Stimulated activated CD8-positive, alpha-beta memory T cell treated with anti-CD3 and anti-CD28 coated beads, Interleukin-12 subunit alpha, Interleukin-12 subunit beta, amount 100 ng/mL, for 24 hours (primary cell): ENCODE measurements around the gene NBEA.

Source experiments
- DNase-seq: peaks from one replicate; pipeline ENCODE4 v3.0.0-alpha.2; 2020; ENCODE audit errors: extremely low read depth

Gene NBEA

GRCh38 chr13:35514061-35514477, 572.0 kb downstream of the NBEA start:
- no peak for DNase-seq

GRCh38 chr13:35514801-35515502, 572.9 kb downstream of the NBEA start:
- no peak for DNase-seq

GRCh38 chr13:35518337-35518946, 576.4 kb downstream of the NBEA start:
- DNase-seq = no peak

- DNase-seq = no peak
These were observed 582.1 kb downstream of the NBEA start for GRCh38 chr13:35524171-35524570.

- no peak for DNase-seq
These were observed 584.5 kb downstream of the NBEA start for GRCh38 chr13:35526577-35526976.

- no peak for DNase-seq
These were observed 585.4 kb downstream of the NBEA start for GRCh38 chr13:35527451-35527850.

- no peak for DNase-seq
These were observed 588.1 kb downstream of the NBEA start for GRCh38 chr13:35530147-35530546.

GRCh38 chr13:35530581-35530980, 588.5 kb downstream of the NBEA start:
- no peak for DNase-seq

GRCh38 chr13:35531526-35531925, 589.5 kb downstream of the NBEA start:
- no peak for DNase-seq

GRCh38 chr13:35534343-35534742, 592.3 kb downstream of the NBEA start:
- DNase-seq = no peak

GRCh38 chr13:35548790-35549189, 606.7 kb downstream of the NBEA start:
- no peak for DNase-seq

- no peak for DNase-seq
These were observed 607.4 kb downstream of the NBEA start for GRCh38 chr13:35549481-35549880.

GRCh38 chr13:35552172-35552844, 610.2 kb downstream of the NBEA start:
- DNase-seq = no peak

GRCh38 chr13:35554972-35555623, 613.0 kb downstream of the NBEA start:
- DNase-seq = no peak

- no peak for DNase-seq
These were observed 615.4 kb downstream of the NBEA start for GRCh38 chr13:35557475-35557874.

GRCh38 chr13:35561540-35561939, 619.5 kb downstream of the NBEA start:
- no peak for DNase-seq

GRCh38 chr13:35565273-35565672, 623.2 kb downstream of the NBEA start:
- no peak for DNase-seq

- DNase-seq = no peak
These were observed 624.3 kb downstream of the NBEA start for GRCh38 chr13:35566340-35566739.

GRCh38 chr13:35567406-35567980, 625.4 kb downstream of the NBEA start:
- no peak for DNase-seq

- DNase-seq = no peak
These were observed 631.6 kb downstream of the NBEA start for GRCh38 chr13:35573639-35574038.

GRCh38 chr13:35592457-35592856, 650.4 kb downstream of the NBEA start:
- DNase-seq = no peak

- no peak for DNase-seq
These were observed 651.6 kb downstream of the NBEA start for GRCh38 chr13:35593651-35594050.
